ENCODE measurements around the gene ACIN1.

ACIN1 gene

GRCh38 chr14:23129759-23130316 is 34.9 kb upstream of the ACIN1 start:
- POLR2A ChIA-PET = no interaction called here
- CTCF ChIA-PET = interaction anchor here (1.1 to 4.5 kb wide), 5 partner anchors 9 to 135 kb away, joined by 3 to 44 read pairs (median 6); no protein-coding TSS in a partner anchor
- TF ChIP-seq, protein P1, sequence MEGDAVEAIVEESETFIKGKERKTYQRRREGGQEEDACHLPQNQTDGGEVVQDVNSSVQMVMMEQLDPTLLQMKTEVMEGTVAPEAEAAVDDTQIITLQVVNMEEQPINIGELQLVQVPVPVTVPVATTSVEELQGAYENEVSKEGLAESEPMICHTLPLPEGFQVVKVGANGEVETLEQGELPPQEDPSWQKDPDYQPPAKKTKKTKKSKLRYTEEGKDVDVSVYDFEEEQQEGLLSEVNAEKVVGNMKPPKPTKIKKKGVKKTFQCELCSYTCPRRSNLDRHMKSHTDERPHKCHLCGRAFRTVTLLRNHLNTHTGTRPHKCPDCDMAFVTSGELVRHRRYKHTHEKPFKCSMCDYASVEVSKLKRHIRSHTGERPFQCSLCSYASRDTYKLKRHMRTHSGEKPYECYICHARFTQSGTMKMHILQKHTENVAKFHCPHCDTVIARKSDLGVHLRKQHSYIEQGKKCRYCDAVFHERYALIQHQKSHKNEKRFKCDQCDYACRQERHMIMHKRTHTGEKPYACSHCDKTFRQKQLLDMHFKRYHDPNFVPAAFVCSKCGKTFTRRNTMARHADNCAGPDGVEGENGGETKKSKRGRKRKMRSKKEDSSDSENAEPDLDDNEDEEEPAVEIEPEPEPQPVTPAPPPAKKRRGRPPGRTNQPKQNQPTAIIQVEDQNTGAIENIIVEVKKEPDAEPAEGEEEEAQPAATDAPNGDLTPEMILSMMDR (IDR thresholded peaks at IDR 0.05; ENCODE audit: control extremely low read depth, extremely low read depth, low read depth, missing control alignments) = no peak
- no peak for DNase-seq (ENCODE audit: extremely low spot score)

GRCh38 chr14:23128969-23129758 is 34.2 kb upstream of the ACIN1 start:
- POLR2A ChIA-PET = no interaction called here
- TF ChIP-seq, protein P1 (IDR thresholded peaks at IDR 0.05; ENCODE audit: control extremely low read depth, extremely low read depth, low read depth, missing control alignments) = no peak
- CTCF ChIA-PET = interaction anchor here (0.6 to 4.5 kb wide), 7 partner anchors 8 to 134 kb away, joined by 3 to 44 read pairs (median 4); no protein-coding TSS in a partner anchor
- DNase-seq (ENCODE audit: extremely low spot score) = no peak

- ChIA-PET CTCF (interaction anchor here (4.5 kb wide), 1 partner anchor 7 kb away, joined by 44 read pairs; no protein-coding TSS in a partner anchor), POLR2A (no interaction called here)
- TF ChIP-seq, protein P1 (IDR thresholded peaks at IDR 0.05; ENCODE audit: control extremely low read depth, extremely low read depth, low read depth, missing control alignments) = no peak
- DNase-seq (ENCODE audit: extremely low spot score) = no peak
Observed at GRCh38 chr14:23127861-23128260, 32.9 kb upstream of the ACIN1 start.

DNA sequence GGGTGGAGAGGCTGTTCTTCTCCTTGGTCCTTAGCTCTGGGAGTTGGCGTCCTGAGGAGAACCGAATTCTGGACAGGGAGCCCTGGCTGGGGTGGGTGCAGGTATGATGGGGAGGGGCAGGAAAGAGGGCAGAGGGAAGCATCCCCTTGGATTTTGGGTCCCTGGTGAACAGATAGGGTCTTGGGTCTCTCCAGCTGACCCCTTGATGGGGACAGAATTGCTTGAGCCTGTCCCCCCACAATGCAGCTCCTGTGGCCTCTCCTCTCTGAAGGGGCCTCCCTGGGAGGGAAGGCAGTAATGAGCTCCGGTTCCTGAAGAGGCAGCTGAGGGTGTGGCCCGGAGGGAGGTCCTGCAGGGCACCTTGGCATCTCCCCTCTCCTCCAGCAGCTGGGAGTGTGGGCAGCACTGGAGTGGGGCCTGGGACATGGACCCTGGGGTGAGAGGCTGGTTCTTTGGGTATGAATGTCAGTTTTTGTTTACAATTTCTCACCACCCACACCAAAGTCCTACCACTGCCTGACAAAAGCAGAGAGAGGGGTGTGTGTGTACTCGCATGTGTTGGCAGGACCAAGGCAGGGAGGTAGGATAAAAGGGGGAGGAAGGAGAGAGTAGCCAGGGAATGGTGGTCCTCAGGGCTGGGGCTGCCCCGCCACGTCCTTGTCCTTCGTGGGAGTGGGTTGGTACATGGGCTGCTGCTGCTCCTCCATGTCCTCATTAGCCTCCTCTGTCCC is 31.8 kb upstream of the ACIN1 start:
- no peak for DNase-seq (ENCODE audit: extremely low spot score)
- ChIA-PET POLR2A (no interaction called here), CTCF (interaction anchor here (0.8 to 1.0 kb wide), 2 partner anchors 12 to 174 kb away, joined by 3 read pairs; no protein-coding TSS in a partner anchor)
- TF ChIP-seq, protein P1 (IDR thresholded peaks at IDR 0.05; ENCODE audit: control extremely low read depth, extremely low read depth, low read depth, missing control alignments) = no peak

DNA sequence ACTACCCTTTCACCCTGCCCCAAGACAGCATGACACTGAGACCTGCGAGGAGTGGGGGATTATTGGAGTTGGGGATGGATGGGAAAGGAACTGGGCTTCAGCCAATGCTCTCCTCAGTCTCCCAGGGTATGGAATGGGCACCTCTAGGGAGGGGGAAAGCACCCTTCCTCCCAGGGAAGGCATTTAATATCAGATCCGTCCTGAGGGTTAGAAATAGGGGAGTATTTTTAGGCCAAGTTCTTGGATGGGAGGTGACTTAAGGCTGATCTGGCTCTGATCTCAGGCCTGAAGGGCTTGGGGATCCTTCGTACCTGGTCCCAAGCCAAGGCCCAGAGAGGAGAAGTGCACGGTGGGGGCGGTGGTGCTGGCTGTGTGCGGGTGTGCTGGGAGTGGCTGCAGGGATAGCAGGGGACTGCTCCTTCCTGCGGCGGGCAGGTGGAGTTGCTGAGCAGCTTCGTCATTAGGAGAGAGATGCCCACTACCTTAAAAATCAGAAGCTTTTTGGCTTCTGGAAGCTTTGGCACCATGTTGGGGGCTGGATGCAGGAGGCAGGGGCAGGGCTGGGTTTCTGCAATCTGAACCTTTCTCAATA is 31.1 kb upstream of the ACIN1 start:
- POLR2A ChIA-PET = no interaction called here
- CTCF ChIA-PET = interaction anchor here (0.8 kb wide), 1 partner anchor 175 kb away, joined by 3 read pairs; no protein-coding TSS in a partner anchor
- TF ChIP-seq, protein P1 (IDR thresholded peaks at IDR 0.05; ENCODE audit: control extremely low read depth, extremely low read depth, low read depth, missing control alignments) = no peak
- DNase-seq (ENCODE audit: extremely low spot score) = no peak

GRCh38 chr14:23125011-23125410 is 30.1 kb upstream of the ACIN1 start:
- ChIA-PET CTCF (interaction anchor here (0.7 to 8.8 kb wide), 2 partner anchors 59 to 255 kb away, joined by 3 to 164 read pairs; partner anchors contain the start of gene SLC7A8), POLR2A (interaction anchor here (0.6 kb wide), 1 partner anchor 51 kb away, joined by 3 read pairs; no protein-coding TSS in a partner anchor)
- TF ChIP-seq, protein P1 (IDR thresholded peaks at IDR 0.05; ENCODE audit: control extremely low read depth, extremely low read depth, low read depth, missing control alignments) = no peak
- DNase-seq (ENCODE audit: extremely low spot score) = no peak
